Measurements from ENCODE around the gene CMBL. TPM values are rescaled to one million over a fixed set of nuclear protein-coding genes. Genes with fewer than 3 reads are reported as not detected.

CMBL gene
- total RNA-seq, 1 donor from 2014 or later: 24.0 TPM

DNA sequence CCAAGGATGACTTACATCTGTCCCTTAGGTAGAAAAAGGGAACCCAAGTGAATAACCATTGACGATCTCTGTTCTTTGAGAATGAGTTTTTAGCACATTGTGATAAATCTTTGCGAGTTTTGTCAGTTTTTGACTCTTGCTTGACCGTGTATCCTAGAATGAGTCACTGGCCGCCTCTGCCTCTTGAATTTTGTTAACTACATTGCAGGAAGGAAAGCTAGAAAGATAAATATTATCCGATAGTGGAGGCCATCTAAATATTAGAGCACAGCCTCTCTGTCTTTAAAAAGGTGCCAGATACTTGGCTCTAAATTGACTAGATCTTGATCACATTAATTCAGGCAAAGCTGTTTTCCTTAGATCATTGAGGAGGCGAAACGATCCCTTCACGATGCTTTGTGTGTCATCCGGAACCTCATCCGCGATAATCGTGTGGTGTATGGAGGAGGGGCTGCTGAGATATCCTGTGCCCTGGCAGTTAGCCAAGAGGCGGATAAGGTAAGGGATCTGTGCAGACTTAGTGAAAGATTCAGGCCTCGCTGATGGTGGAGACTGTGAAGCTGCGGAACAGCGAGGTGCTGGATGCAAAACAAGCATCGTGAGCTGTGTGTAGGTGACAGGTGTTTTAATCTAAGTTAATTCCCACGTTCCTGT lies 45.5 kb downstream of the CMBL start:
- DNase-seq (ENCODE audit: low read depth, low spot score): no peak
- no peaks in the 10 kb centered on the region for H3K27me3 Mint-ChIP-seq (ENCODE audit: low read depth)
- no peaks in the 10 kb centered on the region for H3K4me1 Mint-ChIP-seq
- no peaks in the 10 kb centered on the region for H3K9me3 Mint-ChIP-seq
- TF ChIP-seq, protein P1, sequence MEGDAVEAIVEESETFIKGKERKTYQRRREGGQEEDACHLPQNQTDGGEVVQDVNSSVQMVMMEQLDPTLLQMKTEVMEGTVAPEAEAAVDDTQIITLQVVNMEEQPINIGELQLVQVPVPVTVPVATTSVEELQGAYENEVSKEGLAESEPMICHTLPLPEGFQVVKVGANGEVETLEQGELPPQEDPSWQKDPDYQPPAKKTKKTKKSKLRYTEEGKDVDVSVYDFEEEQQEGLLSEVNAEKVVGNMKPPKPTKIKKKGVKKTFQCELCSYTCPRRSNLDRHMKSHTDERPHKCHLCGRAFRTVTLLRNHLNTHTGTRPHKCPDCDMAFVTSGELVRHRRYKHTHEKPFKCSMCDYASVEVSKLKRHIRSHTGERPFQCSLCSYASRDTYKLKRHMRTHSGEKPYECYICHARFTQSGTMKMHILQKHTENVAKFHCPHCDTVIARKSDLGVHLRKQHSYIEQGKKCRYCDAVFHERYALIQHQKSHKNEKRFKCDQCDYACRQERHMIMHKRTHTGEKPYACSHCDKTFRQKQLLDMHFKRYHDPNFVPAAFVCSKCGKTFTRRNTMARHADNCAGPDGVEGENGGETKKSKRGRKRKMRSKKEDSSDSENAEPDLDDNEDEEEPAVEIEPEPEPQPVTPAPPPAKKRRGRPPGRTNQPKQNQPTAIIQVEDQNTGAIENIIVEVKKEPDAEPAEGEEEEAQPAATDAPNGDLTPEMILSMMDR (conservative IDR thresholded peaks at IDR 0.05): no peak
- no peak overlapping the region for H3K4me3 Mint-ChIP-seq
- no peak overlapping the region for H3K27ac Mint-ChIP-seq (ENCODE audit: unreplicated experiment)
- peaks cover 18% of the 10 kb centered on the region for H3K36me3 Mint-ChIP-seq (ENCODE audit: low read depth)

DNA sequence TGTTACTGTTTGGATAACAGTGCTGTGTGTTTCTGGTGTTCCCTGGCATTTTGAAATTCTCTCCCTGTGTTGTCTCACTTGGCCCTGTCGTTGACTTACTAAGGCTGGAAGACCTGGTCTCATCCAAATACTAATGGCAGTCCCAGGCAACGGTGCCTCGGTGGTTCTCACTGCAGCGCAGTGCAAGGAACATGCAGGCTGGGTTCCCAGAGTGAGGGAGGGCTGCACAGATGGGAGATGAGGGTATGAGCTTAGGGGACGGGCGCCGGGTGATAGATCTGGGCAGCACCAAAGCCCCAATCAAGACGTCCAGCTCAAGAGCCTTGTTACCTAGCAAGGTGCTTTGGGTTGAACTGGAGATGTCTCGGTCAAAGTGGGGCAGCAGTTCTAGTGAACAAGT lies 46.6 kb downstream of the CMBL start:
- H3K4me3 Mint-ChIP-seq: no peak overlapping the region
- H3K4me1 Mint-ChIP-seq: no peaks in the 10 kb centered on the region
- no peaks in the 10 kb centered on the region for H3K9me3 Mint-ChIP-seq
- no peaks in the 10 kb centered on the region for H3K27me3 Mint-ChIP-seq (ENCODE audit: low read depth)
- no peak for DNase-seq (ENCODE audit: low read depth, low spot score)
- TF ChIP-seq, protein P1 (conservative IDR thresholded peaks at IDR 0.05): no peak
- H3K36me3 Mint-ChIP-seq (ENCODE audit: low read depth): peaks cover 18% of the 10 kb centered on the region
- no peak overlapping the region for H3K27ac Mint-ChIP-seq (ENCODE audit: unreplicated experiment)

DNA sequence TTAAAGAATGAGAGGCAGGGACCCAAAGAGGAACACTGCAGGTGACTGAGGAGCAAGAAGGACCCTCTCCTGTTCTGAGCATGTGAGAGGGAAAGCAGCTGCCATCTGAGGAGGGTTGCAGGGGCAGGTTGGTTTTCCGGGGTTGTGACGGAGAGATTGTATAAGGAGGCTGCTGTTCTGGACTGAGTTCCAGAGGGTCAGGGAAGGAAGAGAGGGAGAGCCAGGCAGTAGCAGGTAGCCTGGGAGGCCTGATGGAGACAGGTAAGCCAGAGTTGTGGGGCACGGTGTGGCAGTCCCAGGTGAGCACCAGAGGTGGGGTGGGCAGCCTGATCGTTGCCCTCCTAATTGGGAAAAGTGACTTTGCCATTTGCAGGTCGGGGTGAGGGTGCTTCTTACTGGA lies 47.8 kb downstream of the CMBL start:
- Mint-ChIP-seq H3K27ac (ENCODE audit: unreplicated experiment) (no peak overlapping the region), H3K36me3 (ENCODE audit: low read depth) (peaks cover 25% of the 10 kb centered on the region), H3K27me3 (ENCODE audit: low read depth) (no peaks in the 10 kb centered on the region), H3K9me3 (no peaks in the 10 kb centered on the region), H3K4me1 (no peaks in the 10 kb centered on the region), H3K4me3 (no peak overlapping the region)
- DNase-seq (ENCODE audit: low read depth, low spot score): no peak
- TF ChIP-seq, protein P1 (conservative IDR thresholded peaks at IDR 0.05): no peak

GRCh38 chr5:10257870-10258269 lies 49.8 kb downstream of the CMBL start:
- Mint-ChIP-seq H3K36me3 (ENCODE audit: low read depth) (peaks cover 26% of the 10 kb centered on the region), H3K9me3 (no peaks in the 10 kb centered on the region), H3K27me3 (ENCODE audit: low read depth) (no peaks in the 10 kb centered on the region), H3K27ac (ENCODE audit: unreplicated experiment) (no peak overlapping the region), H3K4me1 (peaks cover 5% of the 10 kb centered on the region), H3K4me3 (no peak overlapping the region)
- DNase-seq (ENCODE audit: low read depth, low spot score): no peak
- TF ChIP-seq, protein P1 (conservative IDR thresholded peaks at IDR 0.05): no peak

GRCh38 chr5:10254686-10255085 lies 53.0 kb downstream of the CMBL start:
- Mint-ChIP-seq H3K27ac (ENCODE audit: unreplicated experiment) (peak overlapping the region; percentile 13), H3K36me3 (ENCODE audit: low read depth) (peaks cover 18% of the 10 kb centered on the region)

More at GRCh38 chr5:10254686-10255085, 53.0 kb downstream of the CMBL start:
- peaks cover 26% of the 10 kb centered on the region for H3K4me1 Mint-ChIP-seq
- H3K9me3 Mint-ChIP-seq: no peaks in the 10 kb centered on the region
- no peak for DNase-seq (ENCODE audit: low read depth, low spot score)
- H3K27me3 Mint-ChIP-seq (ENCODE audit: low read depth): no peaks in the 10 kb centered on the region
- TF ChIP-seq, protein P1 (conservative IDR thresholded peaks at IDR 0.05): no peak
- H3K4me3 Mint-ChIP-seq: peak overlapping the region; percentile 16
